HG03342 (cell line): ENCODE measurements around the gene MLYCD.

ENCODE experiments used
- ATAC-seq: cut with Tn5 transposase; IDR thresholded peaks from one replicate; pipeline ENCODE4 v1.9.1; 2021; ENCODE audit warnings: mild to moderate bottlenecking, moderate library complexity; ENCODE audit not compliant: unreplicated experiment

The MLYCD gene

DNA sequence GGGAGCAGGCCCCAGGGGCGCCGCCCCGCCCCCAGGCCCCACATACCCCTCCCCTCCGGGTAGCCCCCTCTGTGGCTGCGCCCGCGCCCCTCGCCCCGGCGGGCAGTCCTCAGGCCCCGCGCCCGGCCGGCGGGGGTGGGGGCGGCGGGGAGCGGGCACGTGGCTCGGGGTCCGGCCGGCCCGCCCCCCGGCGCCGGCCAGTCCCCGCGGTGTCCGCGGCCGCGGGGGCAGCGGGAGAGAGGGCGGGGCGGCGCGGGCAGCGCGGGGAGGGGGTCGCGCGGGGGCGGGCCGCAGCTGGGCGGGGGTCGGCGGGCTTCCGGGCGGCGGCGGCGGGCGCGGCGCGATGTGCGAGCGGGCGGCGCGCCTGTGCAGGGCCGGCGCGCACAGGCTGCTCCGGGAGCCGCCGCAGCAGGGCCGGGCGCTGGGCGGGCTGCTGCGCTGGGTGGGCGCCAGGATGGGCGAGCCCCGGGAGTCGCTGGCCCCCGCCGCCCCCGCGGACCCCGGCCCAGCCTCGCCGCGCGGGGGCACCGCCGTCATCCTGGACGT, 69.5 kb downstream of the MLYCD start:
- no peak for ATAC-seq

GRCh38 chr16:83968891-83969649, 70.2 kb downstream of the MLYCD start:
- ATAC-seq = no peak

DNA sequence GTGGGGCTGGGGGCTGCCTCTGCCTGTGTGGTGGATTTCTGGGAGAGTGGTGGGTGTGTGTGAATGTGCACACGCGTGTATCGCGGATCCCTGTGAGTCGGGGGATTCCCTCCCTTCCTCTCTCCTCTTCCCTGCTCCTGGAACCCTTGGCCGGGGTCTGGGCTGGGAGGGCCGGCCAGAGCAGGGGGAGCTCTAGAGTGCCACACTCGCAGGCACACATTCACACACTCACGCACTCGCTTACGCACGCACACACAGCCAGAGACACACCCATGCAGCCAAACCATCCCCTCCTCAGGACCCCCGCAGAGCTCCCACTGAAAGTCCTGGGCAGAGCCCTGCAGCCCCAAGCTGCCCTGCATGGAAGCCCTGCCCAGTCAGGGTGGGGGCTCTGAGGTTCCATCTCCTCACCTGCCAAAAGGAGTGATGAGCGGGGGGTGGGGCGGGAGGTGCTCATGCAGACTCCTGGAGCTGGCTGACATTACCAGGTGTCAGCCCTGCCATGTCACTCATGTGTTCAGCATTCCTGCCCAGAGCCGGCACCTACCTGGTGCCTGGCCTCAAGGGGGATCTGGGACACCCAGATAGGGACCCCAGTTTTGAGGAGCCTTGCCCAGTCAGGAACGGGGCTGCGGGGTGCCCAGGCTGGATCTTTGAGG, 71.0 kb downstream of the MLYCD start:
- ATAC-seq = no peak

- ATAC-seq = no peak
Observed at GRCh38 chr16:83970430-83970815, 71.5 kb downstream of the MLYCD start.

DNA sequence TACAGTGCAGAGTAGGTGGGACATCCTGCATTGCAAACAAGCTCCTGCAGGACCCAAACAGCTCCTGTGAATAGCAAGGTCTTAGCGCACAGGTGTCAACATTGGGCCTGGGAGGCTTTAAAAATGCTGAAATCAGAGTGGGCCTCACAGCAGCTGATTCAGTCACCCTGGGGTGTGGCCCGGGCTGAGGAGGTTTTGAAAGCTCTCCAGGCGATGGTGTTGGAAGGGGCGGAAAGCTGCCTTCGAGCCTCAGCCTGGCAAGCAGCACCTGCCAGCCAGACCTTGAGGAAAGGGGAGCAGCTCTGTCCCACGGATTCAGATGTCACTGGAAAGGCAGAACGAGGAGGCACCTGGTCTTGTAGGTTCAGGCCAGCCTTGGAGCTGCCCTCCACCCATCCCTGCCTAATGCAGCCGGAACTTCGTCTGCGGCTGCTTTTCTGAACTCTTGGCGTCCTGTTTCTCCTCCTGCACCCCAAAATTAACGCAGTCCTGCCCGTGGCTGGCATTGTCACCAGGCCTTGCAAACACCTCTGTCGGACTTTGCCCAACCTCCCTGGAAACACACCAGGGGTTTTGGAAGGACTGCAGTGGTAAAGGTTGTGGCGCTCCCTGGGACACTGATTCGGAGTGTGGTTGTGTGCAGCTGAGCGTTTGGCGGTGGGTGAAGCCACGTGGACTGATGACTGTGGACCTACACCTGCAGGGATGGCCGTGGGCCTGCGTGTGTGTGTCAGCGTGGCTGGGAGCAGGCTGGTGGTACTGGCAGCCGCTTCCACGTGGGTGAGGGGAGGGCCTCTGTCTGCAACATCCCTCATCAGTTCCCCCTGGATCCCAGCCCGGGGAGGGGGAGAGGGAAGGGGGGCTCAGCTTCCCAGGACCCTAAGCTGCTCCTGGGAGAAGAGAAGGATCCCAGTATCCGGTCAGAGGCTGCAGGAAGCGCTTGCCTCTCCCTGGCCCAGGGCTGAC, 72.5 kb downstream of the MLYCD start:
- ATAC-seq = no peak

GRCh38 chr16:83972256-83973008, 73.5 kb downstream of the MLYCD start:
- no peak for ATAC-seq

GRCh38 chr16:83973077-83973476, 74.2 kb downstream of the MLYCD start:
- no peak for ATAC-seq

- ATAC-seq = no peak
Observed at GRCh38 chr16:83973581-83974385, 74.9 kb downstream of the MLYCD start.

DNA sequence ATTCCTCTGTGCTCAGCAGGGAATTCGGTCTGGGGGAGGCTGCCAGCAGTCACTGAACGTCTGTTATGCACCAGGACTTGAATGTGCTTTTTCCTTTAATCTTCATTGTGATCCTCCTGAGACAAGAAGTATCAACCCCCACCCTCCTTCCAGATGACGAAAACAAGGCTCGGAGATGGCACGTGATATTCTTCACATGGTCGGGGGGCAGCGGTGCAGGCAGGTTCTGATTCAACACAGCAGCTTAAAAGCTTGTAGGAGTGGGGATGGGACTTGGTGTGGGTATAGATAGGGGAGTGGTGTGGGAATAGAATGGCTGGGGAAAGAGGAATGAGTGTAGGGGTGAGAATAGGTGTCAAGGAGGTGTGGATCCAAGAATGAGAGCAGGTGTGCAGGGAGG, 75.6 kb downstream of the MLYCD start:
- no peak for ATAC-seq

GRCh38 chr16:83975590-83976260, 76.8 kb downstream of the MLYCD start:
- ATAC-seq = no peak
